NCI-H1417 (cell line): ENCODE data around the gene ALG12.

Experiments
- DNase-seq, 3 experiments: peaks; one replicate each; lab custom pipeline; 2025; lab: John Stamatoyannopoulos, UW

The ALG12 gene

DNA sequence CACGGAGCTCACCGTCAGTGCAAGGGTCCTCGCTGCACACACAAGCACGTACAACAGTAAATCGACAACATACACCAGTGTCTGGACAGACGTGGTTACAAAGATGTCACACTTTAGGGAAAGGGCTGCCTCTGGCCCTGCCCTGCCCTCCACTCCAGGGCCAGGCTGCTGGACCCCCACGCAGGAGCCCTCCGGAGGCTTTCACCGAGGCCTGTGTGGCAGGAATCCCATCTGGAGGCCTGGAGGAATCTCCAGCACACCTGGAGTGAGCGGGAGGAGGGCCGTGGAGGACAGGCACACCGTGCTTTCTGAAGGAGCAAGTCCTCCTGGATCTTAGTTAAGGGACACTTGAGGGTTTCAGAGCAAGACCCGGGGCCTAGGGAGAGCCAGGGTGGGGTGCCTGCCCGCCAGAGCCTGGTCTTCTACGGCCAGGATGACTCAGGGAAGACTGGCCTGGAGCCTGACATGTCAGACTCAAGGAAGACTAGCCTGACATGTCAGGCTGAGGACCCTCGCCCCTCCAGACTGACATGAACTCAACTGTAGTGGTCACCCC, 40.2 kb upstream of the ALG12 start:
- no peak for DNase-seq

DNA sequence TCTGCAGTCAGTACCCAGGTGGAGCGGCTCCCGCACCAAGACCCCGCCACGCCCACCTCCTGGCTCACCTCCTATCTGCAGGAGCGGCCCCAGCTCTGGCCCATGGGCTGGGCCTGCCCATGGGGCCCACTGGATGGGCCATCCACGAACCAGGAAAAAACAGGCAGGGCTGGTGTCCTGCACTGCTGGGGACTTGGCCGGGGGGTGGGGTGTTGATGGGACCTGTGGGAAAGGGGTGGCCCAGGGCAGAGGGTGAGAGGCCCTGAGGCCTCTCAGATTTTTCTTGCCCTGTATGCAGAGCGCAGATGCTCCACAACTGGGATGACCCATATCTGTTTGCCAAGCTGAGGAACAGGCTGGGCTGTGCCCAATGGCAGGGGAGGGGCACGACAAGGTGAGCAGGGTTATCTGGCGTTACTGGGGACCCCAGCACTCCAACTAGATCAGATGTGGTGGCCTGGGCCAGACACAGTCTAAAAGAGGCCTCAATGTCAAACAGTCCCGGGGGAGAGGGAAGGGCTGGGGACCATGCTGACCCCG, 39.7 kb upstream of the ALG12 start:
- DNase-seq: no peak

DNA sequence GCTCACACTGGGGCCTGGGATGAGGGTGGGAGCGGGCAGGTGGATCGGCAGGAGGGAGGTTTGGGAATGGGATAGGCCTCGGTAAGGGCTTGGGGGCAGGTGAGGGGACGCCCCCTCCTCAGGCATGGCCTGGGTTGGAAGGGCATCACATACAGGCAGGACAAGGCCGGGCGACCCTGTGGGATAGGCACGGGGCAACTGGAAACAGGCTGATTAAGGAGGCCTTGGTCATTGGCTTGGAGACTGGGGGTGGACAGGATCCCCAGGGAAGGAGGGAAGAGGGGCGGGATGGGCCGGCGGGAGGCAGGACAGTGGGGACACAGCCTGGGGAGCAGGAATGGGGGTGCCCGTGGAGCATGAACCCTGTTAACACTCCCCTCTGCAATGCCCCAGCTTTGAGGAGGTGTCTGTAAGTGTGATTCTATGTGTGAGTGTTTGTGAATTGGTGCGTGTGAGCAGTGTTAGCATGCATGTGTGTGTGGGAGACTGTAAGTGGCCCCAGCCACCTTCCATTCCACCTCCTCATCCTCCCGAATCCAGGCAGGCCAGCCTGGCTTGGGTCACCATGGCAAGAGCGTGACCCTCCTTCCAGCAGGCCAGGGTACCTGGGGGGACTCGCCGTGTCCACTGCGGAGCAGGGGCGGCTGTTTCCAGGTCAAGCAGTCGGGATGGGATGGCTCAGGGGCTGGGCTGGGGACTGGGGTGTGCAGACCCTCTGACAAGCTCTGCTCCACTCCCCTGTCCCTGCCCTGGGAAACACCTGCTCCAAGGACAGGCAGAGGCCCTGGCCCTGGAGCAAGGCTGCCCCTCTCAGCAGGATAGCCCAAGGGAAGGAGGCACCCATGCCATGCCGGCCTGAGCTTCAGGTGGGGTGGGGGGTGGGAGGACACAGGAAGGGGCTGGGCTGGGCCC, 38.9 kb upstream of the ALG12 start:
- no peak for DNase-seq

DNA sequence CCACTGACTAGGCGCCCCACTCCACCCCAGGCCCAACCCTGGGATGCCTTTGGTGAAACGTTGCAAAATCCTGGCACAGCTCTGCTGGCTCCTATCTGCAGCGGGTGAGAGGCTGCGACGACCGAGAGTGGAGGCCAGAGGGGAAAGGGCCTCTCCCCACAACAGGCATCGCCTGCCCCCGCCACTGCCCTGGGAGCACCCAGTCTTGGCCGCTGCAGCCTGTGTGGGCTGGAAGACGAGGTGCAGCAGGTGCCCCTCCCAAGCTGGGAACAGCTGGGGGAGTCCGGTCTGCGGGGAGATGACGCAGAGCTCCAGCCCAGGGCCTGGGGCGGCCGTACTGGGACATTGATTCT, 38.2 kb upstream of the ALG12 start:
- no peak for DNase-seq

DNA sequence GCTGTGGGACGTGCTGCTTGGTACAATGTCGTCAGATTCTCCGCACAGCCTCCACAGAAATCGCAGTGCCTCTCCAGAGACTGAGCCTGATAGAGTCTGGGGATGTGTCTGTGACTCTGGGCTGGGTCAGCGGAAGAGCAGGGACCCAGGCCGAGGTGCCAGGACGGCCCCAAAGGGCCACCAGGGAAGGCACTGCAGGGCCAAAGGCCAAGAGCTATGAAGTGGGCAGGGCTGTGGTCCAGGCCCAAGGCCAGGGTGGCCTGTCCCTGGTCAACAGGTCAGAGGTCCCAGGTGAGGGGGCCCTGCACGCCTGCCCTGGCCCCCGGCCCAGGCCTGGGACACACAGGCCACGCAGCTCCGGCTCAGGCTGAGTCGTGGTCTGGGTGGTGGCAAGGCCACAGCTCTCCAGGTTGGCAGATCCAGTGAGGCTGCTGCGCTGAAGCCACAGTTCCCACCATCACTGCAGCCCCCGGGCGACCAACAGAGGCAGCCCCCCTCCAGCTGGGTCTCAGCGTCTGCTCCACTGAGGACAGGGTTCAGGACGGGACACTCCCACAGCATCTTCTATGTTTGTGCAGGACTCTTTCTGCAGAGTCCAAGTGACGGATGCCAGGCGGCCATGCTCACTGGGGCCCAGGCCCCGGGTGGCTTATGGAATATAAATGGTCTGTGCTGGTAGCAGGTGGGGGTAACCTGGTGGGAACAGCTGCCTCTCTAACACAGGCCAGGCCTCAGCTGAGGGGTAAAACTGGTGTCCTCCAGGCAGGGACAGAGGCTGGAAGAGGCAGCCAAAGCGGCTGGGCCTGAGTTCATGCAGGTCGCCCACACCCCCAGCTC, 37.6 kb upstream of the ALG12 start:
- no peak for DNase-seq

DNA sequence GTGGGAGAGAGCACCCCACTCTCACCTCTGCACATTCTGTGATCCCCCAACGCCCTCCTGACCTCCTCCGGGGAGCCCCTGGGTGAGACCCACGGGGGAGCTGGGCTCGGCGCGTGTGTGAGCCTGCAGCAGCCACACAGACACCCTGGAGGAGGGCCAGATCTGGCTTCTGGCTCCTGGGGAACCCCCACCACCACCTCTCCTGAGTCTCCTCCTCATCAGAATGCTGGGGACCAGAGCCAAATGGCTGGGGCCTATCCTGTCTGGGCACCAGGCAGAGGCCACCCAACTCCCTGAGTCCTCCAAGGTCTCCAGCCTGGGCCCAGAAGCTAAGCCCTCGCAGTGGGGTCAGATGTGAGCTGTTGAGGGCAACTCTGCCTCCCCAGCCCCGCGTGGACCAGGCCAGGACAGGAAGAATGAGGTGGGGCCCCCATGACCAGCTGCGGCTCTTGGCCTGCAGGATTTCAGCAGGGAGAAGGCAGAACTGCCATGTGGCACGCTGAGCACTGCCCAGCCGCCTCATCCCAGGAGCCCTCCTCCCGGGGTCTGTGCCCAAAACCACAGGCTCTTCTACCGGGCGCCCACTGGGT, 36.8 kb upstream of the ALG12 start:
- DNase-seq: no peak

DNA sequence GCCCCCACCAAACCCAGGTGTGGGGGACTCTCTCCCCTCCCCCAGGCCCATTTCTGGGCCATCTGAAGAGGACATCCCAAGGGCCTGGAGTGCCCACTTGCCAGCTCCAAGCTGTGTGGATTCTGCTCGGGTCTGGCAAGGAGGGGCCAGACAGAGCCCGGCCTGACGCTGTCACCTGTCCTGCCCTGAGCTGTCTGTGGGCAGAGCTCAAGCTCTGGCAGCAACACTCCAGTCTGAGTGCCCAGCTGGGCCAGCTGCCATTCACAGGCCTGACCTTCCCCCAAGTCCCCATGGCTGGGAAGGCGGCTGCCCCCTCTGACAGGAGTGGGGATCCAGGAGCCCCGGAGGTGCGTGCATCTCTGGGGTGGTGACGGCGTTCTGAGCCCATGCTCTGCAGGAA, 36.1 kb upstream of the ALG12 start:
- no peak for DNase-seq

DNA sequence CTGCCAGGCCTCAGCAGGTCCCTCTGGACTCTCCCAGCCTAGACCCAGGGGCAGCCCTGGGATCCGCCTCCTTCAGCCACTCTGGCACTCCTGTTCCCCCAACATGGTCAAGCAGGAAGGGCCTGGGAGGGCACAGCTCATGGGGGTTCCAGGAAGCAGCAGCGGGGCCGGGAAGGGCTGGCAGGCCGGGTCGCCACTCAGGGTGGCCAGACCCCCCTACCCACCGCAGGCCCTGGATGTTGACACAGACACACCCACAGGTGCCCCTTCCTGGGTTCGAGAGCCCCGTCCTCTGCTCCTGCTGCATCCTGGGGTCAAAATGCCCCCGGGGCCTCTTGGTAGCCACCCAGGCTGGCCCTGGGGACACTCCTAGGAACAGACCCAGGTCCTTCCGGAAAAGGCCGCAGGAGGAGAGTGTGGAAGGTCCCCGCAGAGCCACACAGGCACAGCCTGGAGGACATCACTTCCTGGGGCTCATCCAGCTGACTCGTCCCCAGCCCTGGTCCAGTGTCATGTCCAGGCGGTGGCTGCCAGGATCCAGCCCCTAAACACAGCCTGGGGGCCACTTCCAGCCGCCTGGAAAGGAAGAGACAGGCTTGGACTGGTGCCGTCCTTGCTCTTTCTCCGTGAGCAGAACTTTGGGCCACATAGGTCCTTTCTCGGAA, 35.6 kb upstream of the ALG12 start:
- DNase-seq: no peak

DNA sequence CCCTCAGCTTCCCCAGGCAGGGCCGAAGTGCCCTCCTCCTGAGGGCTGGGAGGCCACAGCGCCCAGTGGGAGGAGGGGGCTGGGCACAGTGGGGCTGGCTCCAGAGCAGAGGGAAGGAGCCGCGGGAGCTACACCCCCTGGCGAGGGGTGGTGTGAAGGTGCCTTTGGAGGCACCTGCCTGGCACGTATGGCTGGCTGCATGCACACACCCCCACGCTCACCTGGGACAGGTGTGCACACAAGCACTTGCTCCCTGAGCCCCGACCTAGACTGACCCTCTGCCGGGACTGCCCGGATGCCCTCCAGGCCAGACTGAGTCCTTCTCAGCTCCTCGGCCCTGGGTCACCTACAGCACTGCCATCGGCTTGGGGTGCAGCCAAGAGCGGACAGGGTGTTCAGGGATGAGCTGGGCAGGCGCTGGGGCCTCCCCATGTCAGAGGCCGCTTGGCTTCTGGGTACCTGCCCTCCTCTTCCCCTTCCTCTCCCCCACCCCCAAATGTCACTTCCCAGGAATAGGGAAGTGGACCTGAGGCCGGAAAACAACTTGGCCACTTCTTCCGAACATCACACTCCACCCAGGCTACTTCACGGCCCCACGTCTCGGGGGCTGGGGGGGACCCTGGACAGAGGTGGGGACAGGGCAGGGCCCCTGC, 34.9 kb upstream of the ALG12 start:
- DNase-seq: peak in 1 of 3 experiments; percentile 6

DNA sequence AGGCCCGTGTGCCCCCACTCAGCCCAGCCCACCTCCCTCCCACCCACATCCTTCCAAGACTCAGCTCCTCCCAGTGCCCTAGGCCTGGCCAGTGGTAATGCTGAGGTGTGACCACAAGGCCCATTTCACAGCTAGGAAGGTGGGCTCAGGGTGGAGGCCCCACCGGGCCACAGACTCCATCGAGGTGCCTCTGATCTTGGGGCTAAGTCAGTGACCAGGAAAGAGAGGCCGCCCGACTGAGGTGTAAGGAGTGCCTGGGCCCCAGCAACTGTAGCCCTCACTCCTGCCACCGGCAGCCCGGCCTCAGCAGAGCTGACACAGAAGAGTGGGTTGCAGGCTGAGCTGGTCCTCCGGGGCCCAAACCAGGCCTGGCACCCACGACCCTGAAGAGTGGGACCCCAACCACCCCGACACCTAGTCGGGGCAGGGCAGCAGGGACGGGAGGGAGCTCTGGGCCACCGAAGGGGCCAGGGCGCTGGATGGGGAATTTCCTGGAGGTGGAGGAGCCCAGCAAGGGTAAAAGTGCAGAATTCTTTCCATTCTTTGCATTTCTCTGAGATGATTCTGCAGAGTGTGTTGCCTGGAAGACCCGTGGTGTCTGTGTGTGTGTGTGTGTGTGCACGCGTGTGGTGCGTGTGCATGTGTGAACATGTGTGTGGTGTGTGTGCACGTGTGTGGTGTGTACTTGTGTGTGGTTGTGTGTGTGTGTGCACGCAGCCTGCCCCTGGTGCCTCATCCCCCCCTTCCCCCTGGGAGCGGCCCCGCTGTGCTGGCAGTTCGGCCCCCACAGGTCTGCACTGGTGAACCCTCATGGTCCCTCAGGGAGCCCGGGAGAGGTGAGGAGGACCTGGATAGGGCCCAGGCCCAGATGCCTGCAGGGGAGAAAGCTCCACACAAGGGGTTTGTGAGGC, 34.0 kb upstream of the ALG12 start:
- DNase-seq: no peak

DNA sequence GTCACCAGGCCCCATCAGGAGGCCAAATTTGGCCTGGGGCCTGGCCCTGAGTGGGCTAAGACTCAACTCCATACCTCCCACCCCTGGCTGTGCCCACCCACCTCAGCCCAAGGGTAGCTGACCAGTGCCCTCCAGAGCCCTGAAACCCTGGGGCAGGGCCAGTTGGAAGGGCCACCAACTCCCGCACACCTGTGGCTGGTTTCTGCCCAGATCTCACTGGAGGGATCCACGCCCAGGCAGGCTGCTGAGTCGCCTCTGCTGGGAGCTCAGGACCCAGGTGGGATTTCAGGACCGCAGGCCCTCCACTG, 33.4 kb upstream of the ALG12 start:
- DNase-seq: no peak

DNA sequence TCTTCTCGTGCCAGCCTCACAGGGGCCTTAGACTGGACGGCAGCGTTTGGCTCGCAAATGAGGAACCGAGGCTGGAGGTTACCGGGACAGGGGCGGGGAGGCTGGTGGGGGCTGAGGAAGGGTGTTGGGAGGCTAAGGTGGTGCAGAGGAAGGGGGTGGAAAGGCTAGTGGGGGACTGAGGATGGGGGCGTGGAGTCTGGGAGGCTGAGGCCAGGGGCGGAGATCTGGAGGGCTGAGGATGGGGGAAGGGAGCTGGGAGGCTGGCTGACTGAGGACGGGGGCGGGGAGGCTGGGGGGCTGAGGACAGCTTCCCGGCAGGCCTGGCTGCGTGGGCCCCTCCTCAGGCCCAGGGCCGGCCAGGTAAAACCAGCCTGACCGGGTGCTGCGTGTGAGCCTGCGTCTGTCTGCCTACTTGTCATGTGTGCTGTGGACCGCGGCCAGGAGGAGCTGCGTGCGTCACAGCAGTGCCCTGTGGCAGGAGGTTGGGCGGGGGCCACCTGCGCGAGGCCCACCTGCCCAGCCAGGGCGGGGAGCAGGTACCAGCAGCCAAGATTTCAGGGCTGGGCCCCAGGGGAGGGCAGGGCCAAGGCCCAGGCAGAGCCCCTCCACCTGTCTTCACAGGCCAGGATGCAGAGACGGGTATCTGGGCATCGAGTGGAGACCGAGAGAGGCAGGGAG, 32.9 kb upstream of the ALG12 start:
- peak in 1 of 3 experiments; percentile 28 for DNase-seq

DNA sequence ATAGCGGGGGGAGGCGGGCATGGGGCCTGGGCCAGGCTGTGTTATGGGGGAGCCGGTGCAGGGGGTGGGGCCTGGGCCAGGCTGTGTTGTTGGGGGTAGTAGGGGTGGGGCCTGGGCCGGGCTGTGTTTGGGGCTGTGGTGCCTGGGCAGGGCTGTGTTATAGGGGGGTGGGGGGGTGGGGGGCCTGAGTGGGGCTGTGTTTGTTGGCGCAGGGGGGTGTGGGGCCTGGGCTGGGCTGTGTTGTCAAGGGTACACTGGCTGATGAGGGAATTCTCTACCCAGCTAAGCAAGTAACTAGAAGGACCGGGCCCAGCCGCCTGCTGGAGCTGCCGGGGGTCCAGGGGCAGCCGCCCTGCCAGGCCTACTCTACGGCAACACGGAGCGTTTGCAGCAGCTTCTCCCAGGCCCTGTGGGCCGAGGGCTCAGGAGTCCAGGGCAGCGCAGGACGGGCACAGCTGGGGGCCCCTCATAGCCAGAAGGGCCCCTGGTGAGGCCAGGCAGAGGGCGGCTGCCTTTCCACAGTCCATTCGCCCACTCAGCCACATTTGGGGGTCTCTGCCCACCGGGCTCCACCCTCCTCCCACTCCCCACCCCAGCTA, 32.3 kb upstream of the ALG12 start:
- DNase-seq: no peak

DNA sequence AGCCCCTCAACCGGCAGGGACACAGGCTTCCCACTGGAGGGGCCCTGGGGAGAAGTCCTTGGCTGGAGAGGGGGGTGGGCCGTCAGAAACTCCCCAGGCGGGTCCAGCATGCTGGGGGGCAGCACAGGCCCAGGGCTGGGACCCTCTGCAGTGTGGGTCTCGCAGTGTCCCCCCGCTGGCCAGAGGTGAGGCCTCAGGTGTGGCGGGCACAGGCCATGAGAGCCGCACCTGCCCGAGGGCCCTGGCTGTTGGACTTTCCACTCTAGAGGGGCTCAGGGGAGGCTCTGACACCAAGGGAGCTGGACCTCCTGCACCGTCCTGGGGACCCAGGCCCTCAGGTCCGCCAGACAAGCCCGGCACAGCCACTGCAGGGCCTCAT, 31.7 kb upstream of the ALG12 start:
- DNase-seq: no peak

DNA sequence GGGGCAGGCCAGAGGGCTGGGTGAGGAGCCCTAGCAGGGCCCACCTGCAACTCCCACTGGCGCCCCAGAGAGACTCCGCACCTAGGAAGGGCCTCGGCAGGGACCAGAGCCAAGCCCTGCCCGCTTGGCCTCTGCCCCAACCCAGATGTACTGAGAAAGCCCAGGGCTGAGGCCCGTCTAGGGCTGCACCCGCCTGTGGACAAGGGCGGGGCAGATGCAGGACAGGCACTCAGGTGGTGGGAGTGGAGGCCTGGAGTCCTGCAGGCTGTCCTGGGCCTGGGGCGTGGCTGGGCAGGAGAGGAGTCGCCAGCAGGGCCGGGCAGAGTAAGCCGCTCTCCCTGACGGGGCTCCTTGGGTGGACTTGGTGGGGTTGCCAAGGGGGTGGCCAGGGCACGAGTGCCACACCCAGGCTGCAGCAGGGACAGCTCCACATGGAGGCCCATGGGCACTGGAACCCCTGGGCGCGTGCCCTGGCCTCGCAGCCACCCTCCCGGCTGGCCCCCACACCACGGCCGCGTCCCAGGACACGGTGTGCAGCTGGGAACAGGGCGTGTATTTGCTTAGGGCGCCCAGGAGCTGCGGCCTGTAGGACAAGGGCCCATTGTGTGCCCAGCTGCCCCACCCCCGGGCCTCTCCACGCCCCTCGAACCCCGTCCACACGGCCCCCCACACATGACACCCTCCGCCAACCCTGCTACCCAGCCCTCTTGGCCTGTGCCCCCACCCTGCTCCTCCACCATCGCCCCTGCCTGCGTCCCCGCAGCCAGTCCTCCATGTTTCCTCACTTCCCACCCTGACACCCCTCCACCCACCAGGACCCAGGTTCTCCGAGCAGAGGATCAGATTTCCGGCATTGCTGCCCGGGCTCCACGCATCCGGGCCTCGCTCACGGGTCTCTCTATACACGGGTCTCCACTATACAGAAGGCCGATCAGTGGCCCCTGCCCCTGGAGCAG, 31.0 kb upstream of the ALG12 start:
- DNase-seq: no peak

DNA sequence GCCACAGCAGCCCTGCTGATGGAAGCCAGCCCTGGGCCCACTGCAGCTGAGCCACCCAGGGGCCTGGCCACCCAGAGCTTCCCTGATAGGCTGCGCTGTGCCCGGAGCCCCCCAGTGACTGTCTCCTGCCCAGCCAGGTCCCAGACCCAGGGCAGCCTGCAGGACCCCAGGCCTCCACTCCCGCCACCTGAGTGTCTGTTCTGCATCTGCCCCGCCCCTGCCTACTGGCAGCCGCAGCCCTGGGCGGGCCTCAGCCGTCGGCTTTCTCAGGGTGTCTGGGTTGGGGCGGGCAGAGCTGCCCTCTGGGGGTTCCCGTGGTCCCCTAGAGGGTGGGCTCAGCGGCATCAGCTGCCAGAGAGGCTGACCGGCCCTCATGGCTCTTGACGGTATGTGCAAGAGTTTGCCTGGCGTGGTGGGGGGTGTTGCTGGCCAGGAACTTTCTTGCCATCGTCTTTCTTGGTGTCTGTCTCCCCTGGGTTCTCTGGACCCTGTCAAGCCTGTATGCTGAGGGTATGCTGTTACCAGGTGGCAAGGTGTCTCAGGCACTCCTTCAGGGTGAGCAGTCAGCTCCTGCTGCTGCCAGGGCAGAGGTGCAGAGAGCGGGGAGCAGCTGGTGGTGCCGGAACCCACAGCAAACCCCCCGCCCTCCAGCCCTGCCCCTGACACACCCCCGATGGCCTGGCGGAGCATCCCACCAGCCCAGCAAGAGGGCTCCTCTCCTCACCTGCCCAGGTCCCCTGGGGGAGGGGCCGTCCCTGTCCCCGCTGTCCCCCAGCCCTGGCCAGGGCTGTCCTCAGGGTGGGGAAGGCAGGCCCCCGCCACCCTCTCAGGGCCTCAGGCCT, 30.1 kb upstream of the ALG12 start:
- DNase-seq: no peak

DNA sequence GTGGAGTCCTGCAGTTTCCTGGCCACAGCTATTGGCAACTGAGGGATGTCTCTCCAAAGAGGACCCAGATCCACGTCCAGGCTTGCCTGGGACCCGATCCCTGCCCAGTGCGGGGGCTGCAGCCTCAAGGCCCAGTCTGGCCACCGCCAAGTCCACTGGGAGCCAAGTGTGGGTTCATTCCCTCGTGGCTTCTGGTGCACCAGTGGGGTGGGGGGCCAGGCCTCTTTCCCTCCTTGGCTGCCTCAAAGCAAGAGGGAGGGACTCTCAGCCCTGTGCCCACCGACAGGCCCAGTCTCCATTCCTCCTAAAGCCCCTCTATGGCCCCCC, 29.0 kb upstream of the ALG12 start:
- DNase-seq: no peak
